Panc1 (cell line): ENCODE data around the gene LIPC. TPM values are rescaled to one million over a fixed set of nuclear protein-coding genes. Genes with fewer than 3 reads are reported as not detected.

ENCODE experiments used
- ATAC-seq: fragments of 200-7000 bp; cut with Tn5 transposase; 2 replicates; pipeline ENCODE4 v1.9.1; 2020; ENCODE audit warnings: mild to moderate bottlenecking, moderate library complexity
- BruUV-seq: library from RNA; stranded (reverse); fragments of 400-500 nt; replicated peaks from 2 replicates; lab custom pipeline; 2021; lab: Mats Ljungman, UMichigan
- CTCF ChIA-PET: fragments of 300-600 bp; sonication (Branson Sonifier 250); formaldehyde crosslinking; loops from one replicate; lab custom pipeline; 2022; ENCODE audit warnings: antibody characterized with exemption; lab: Charles Lee
- POLR2A ChIA-PET: fragments of 300-600 bp; sonication (Branson Sonifier 250); formaldehyde crosslinking; loops from one replicate; lab custom pipeline; 2022; ENCODE audit warnings: antibody characterized with exemption; lab: Charles Lee
- DNase-seq: peaks from one replicate; pipeline ENCODE4 v3.0.0-alpha.2; 2010; ENCODE audit warnings: low read depth, low spot score
- H3K27ac ChIP-seq: 2 replicates; pipeline ENCODE4 v1.5.1; 2011; ENCODE audit warnings: mild to moderate bottlenecking, low read length, inconsistent platforms
- H3K27me3 ChIP-seq: fragments of 200-500 bp; sonication (Bioruptor generic); 2 replicates; pipeline ENCODE4 v1.6.0; 2014; ENCODE audit warnings: low read length, inconsistent platforms; ENCODE audit not compliant: control insufficient read depth, insufficient read depth
- H3K36me3 ChIP-seq: fragments of 200-500 bp; sonication (Bioruptor generic); 2 replicates; pipeline ENCODE4 v1.5.1; 2014; ENCODE audit warnings: inconsistent platforms, mild to moderate bottlenecking, low read length, moderate library complexity; ENCODE audit not compliant: control insufficient read depth, insufficient read depth
- H3K4me1 ChIP-seq: 2 replicates; pipeline ENCODE4 v1.5.1; 2011; ENCODE audit warnings: inconsistent platforms, mild to moderate bottlenecking, low read length, moderate library complexity; ENCODE audit not compliant: control insufficient read depth, insufficient read depth
- H3K4me3 ChIP-seq, 2 experiments: 2 replicates each; pipeline ENCODE4 v1.5.1; 2011 to 2012; ENCODE audit warnings: low read depth in 2 of 2, low read length in 2 of 2, mild to moderate bottlenecking in 2 of 2, inconsistent platforms in 1 of 2, moderate library complexity in 1 of 2
- H3K9me3 ChIP-seq: fragments of 200-500 bp; sonication (Bioruptor generic); 2 replicates; pipeline ENCODE4 v1.5.1; 2014; ENCODE audit warnings: low read depth, mild to moderate bottlenecking, inconsistent platforms, low read length, moderate library complexity; ENCODE audit not compliant: control insufficient read depth, insufficient read depth
- CTCF ChIP-seq: fragments of 450-650 bp; IDR thresholded peaks from 2 replicates; pipeline ENCODE4 v1.5.1; 2017; ENCODE audit warnings: mild to moderate bottlenecking
- POLR2AphosphoS5 ChIP-seq: IDR thresholded peaks from 2 replicates; pipeline ENCODE4 v1.6.1; 2012; ENCODE audit warnings: mild to moderate bottlenecking, low read depth, low read length, moderate library complexity
- REST ChIP-seq, 2 experiments: IDR thresholded peaks; 2 replicates each; pipeline ENCODE4 v1.6.1; 2011 to 2012; ENCODE audit warnings: low read depth in 2 of 2, control low read depth in 1 of 2, low read length in 1 of 2, mild to moderate bottlenecking in 1 of 2, moderate library complexity in 1 of 2; ENCODE audit not compliant: insufficient read depth in 1 of 2
- SIN3A ChIP-seq: IDR thresholded peaks from 2 replicates; pipeline ENCODE4 v1.6.1; 2012; ENCODE audit warnings: low read depth, mild to moderate bottlenecking, low read length, moderate library complexity, borderline replicate concordance; ENCODE audit not compliant: insufficient read depth
- TCF7L2 ChIP-seq: IDR thresholded peaks from 2 replicates; pipeline ENCODE4 v1.6.1; 2011; ENCODE audit warnings: mild to moderate bottlenecking, low read depth, low read length, inconsistent platforms
- in situ Hi-C: cut with HindIII; loops from 2 replicates; pipeline ENCODE4 v1.10.0; 2016; ENCODE audit warnings: low sequenced_read_pairs, low pct_unique_long_range_greater_than_20kb
- intact Hi-C: fragments of 100-400 bp; cut with micrococcal nuclease; formaldehyde crosslinking; loops from one replicate; pipeline ENCODE4 v1.10.0; 2022; ENCODE audit not compliant: unreplicated experiment
- total RNA-seq: library from RNA; stranded (reverse); gene quantifications from one replicate; pipeline ENCODE4 v1.2.1, GENCODE V29; 2021; ENCODE audit not compliant: unreplicated experiment

LIPC gene
- total RNA-seq, 1 experiment from 2014 or later, result not detected

GRCh38 chr15:58416963-58417362, 14.8 kb upstream of the LIPC start:
- POLR2A ChIA-PET, result no interaction called here

GRCh38 chr15:58418135-58418534, 13.7 kb upstream of the LIPC start:
- ChIA-PET POLR2A (no interaction called here), CTCF (no interaction called here)
- TF ChIP-seq TCF7L2 (no peak), CTCF (no peak), POLR2AphosphoS5 (no peak), REST (IDR thresholded peaks at IDR 0.05; ENCODE audit: insufficient read depth in 1 of 2, low read depth in 2 of 2, low read length in 1 of 2) (no peak), SIN3A (no peak)
- DNase-seq (no peak), ATAC-seq (no peak)
- H3K27me3 ChIP-seq, result no peaks in the 10 kb centered on the region
- no TSS peak for BruUV-seq
- H3K4me1 ChIP-seq, result no peaks in the 10 kb centered on the region
- H3K36me3 ChIP-seq, result no peaks in the 10 kb centered on the region
- in situ Hi-C loops, result no loop called here
- H3K4me3 ChIP-seq, result no peak overlapping the region
- H3K27ac ChIP-seq, result no peak overlapping the region
- H3K9me3 ChIP-seq, result no peaks in the 10 kb centered on the region
- intact Hi-C loops, result no loop called here

More at GRCh38 chr15:58416963-58417362, 14.8 kb upstream of the LIPC start:
- H3K27me3 ChIP-seq, result no peaks in the 10 kb centered on the region
- no peak overlapping the region for H3K27ac ChIP-seq
- DNase-seq (no peak), ATAC-seq (no peak)
- H3K4me3 ChIP-seq, result no peak overlapping the region
- H3K9me3 ChIP-seq, result no peaks in the 10 kb centered on the region
- H3K36me3 ChIP-seq, result no peaks in the 10 kb centered on the region
- in situ Hi-C loops, result no loop called here
- BruUV-seq, result no TSS peak
- intact Hi-C loops, result no loop called here
- CTCF ChIA-PET, result no interaction called here
- TF ChIP-seq POLR2AphosphoS5, result no peak
- no peak for TF ChIP-seq REST (IDR thresholded peaks at IDR 0.05; ENCODE audit: insufficient read depth in 1 of 2, low read depth in 2 of 2, low read length in 1 of 2)
- no peak for TF ChIP-seq TCF7L2
- no peak for TF ChIP-seq SIN3A
- no peak for TF ChIP-seq CTCF
- no peaks in the 10 kb centered on the region for H3K4me1 ChIP-seq
